ENCODE measurements around the gene MISP3. TPM values are rescaled to one million over a fixed set of nuclear protein-coding genes. Genes with fewer than 3 reads are reported as not detected.

The MISP3 gene
- total and polyA plus RNA-seq, 9 of the 15 experiments (the other 6 are each of a cell fraction or from before 2014, with no cell fraction given), result 0.25 to 5.6 (median 1.6) TPM

GRCh38 chr19:14111486-14111885 is 38.9 kb downstream of the MISP3 start:
- Histone ChIP-seq H3K79me2 (ENCODE audit: control insufficient read depth, insufficient read depth, low read length) (peaks cover 16% of the 10 kb centered on the region), H3K27ac (ENCODE audit: extremely low read depth, low read depth, low read length) (no peak overlapping the region), H3K9me3 (replicated peaks; ENCODE audit: control insufficient read depth, insufficient read depth, low read depth, low read length) (no peaks in the 10 kb centered on the region), H3K36me3 (ENCODE audit: control insufficient read depth, insufficient read depth, low read length) (no peaks in the 10 kb centered on the region; the same call in 2 of the 3 replicates), H3K27me3 (ENCODE audit: control insufficient read depth in 2 of 2, insufficient read depth in 2 of 2, low read length in 2 of 2) (no peaks in the 10 kb centered on the region), H4K20me1 (replicated peaks; ENCODE audit: control insufficient read depth, insufficient read depth, low read length) (no peaks in the 10 kb centered on the region), H3K9me1 (ENCODE audit: control insufficient read depth, insufficient read depth, low read length) (peaks cover 4% of the 10 kb centered on the region), H3K4me3 (no peak overlapping the region), H3K4me2 (ENCODE audit: insufficient read depth, low read length) (no peak overlapping the region), H3K9ac (ENCODE audit: insufficient read depth in 1 of 2, low read depth in 2 of 2, low read length in 2 of 2) (0 out of 4 replicates have a peak overlapping the region, but pooled peaks of 1 of the 2 experiments have one; percentile 56), H2AFZ (ENCODE audit: low read depth, low read length) (no peak overlapping the region), H3K4me1 (replicated peaks in 1 of 2; ENCODE audit: control insufficient read depth in 2 of 2, insufficient read depth in 2 of 2, low read length in 2 of 2) (peaks cover 30 to 42% of the 10 kb centered on the region in 2 experiments; a peak in 4 of 5 replicates)
- POLR2A ChIA-PET, result no interaction called here
- no peak for ATAC-seq
- TF ChIP-seq RBM25 (IDR thresholded peaks at IDR 0.05; ENCODE audit: low read depth, low read length, severe bottlenecking) (peak; percentile 27), ZNF121 (CRISPR knock-in tag; conservative IDR thresholded peaks at IDR 0.05) (peak; percentile 38), MCM5 (IDR thresholded peaks at IDR 0.05; ENCODE audit: low read depth) (no peak), ETV5 (CRISPR knock-in tag; IDR thresholded peaks at IDR 0.05; ENCODE audit: low read depth) (no peak)
- intact Hi-C loops (cut with micrococcal nuclease) (no loop called here), in situ Hi-C loops (cut with MboI) (no loop called here)
- 88% methylated on average over 1 of the region's 1 CpG for WGBS (ENCODE audit: insufficient coverage, low coverage, missing lambda C conversion rate)
- BruUV-seq (replicated peaks), result no TSS peak
- no peak for DNase-seq (ENCODE audit: extremely low read depth in 1 of 4, low spot score in 3 of 4)
- FAIRE-seq, result no peak
- CTCF ChIA-PET (ENCODE audit: low intra/inter-chr PET ratio), result no interaction called here

GRCh38 chr19:14112051-14112808 is 39.6 kb downstream of the MISP3 start:
- Histone ChIP-seq H3K27ac (ENCODE audit: extremely low read depth, low read depth, low read length) (no peak overlapping the region), H3K4me3 (no peak overlapping the region)
- in situ Hi-C loops (cut with MboI), result no loop called here
- TF ChIP-seq CBX8 (IDR thresholded peaks at IDR 0.05; ENCODE audit: borderline replicate concordance, extremely low read depth, low read depth, low read length, poor library complexity, severe bottlenecking), result no peak
- no peak for TF ChIP-seq PHF21A (IDR thresholded peaks at IDR 0.05; ENCODE audit: borderline replicate concordance, low read depth)
- no peak for TF ChIP-seq E2F4 (CRISPR knock-in tag; IDR thresholded peaks at IDR 0.05; ENCODE audit: low read depth)
- no peak for TF ChIP-seq ZNF655 (CRISPR knock-in tag; IDR thresholded peaks at IDR 0.05)

More at GRCh38 chr19:14112051-14112808, 39.6 kb downstream of the MISP3 start:
- WGBS (ENCODE audit: insufficient coverage, low coverage, missing lambda C conversion rate), result 74% methylated on average over 10 of the region's 12 CpGs
- Histone ChIP-seq H3K79me2 (ENCODE audit: control insufficient read depth, insufficient read depth, low read length) (peaks cover 23% of the 10 kb centered on the region), H3K9me3 (replicated peaks; ENCODE audit: control insufficient read depth, insufficient read depth, low read depth, low read length) (no peaks in the 10 kb centered on the region), H3K36me3 (ENCODE audit: control insufficient read depth, insufficient read depth, low read length) (no peaks in the 10 kb centered on the region; the same call in 2 of the 3 replicates), H3K4me1 (replicated peaks in 1 of 2; ENCODE audit: control insufficient read depth in 2 of 2, insufficient read depth in 2 of 2, low read length in 2 of 2) (peaks cover 32 to 49% of the 10 kb centered on the region in 2 experiments; a peak in 4 of 5 replicates), H3K27me3 (ENCODE audit: control insufficient read depth in 2 of 2, insufficient read depth in 2 of 2, low read length in 2 of 2) (no peaks in the 10 kb centered on the region), H2AFZ (ENCODE audit: low read depth, low read length) (no peak overlapping the region), H3K9ac (ENCODE audit: insufficient read depth in 1 of 2, low read depth in 2 of 2, low read length in 2 of 2) (peak overlapping the region in 1 of 2 experiments; percentile 56; a peak in 2 of 4 replicates), H3K4me2 (ENCODE audit: insufficient read depth, low read length) (no peak overlapping the region), H3K9me1 (ENCODE audit: control insufficient read depth, insufficient read depth, low read length) (peaks cover 4% of the 10 kb centered on the region), H4K20me1 (replicated peaks; ENCODE audit: control insufficient read depth, insufficient read depth, low read length) (no peaks in the 10 kb centered on the region)
- intact Hi-C loops (cut with micrococcal nuclease), result no loop called here
- no TSS peak for BruUV-seq (replicated peaks)
- no peak for FAIRE-seq
- no peak for ATAC-seq
- ChIA-PET CTCF (ENCODE audit: low intra/inter-chr PET ratio) (no interaction called here), POLR2A (interaction anchor here (0.5 to 2.0 kb wide), 3 partner anchors 9 to 406 kb away, joined by 3 to 5 read pairs (median 3); partner anchors contain the start of genes ASF1B and DNAJB1)
- no peak for DNase-seq (ENCODE audit: extremely low read depth in 1 of 4, low spot score in 3 of 4)
